ENCODE results near the gene FAM20C.

Gene FAM20C

DNA sequence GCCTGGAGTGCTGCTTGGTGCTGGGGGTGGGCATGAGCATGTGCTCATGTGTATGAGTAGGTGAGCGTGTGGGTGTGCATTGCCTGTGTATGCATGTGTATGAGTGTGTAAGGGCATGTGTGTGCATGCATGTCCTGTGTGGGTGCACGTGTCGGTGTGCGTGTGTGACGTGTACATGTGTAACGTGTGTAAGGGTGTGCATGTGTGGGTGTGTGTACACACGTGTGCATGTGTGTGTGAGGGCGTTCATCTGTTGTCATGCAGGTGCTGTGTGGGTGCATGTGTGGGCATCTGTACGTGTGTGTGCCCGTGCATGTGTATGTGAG is 30.3 kb downstream of the FAM20C start:
- intact Hi-C loops (cut with DNase I; ENCODE audit: low total_unique reads), result no loop called here
- no peaks in the 10 kb centered on the region for H3K27me3 ChIP-seq
- DNase-seq, result no peak
- no peak overlapping the region for H3K27ac ChIP-seq
- no peaks in the 10 kb centered on the region for H3K9me3 ChIP-seq
- TF ChIP-seq, protein P1, sequence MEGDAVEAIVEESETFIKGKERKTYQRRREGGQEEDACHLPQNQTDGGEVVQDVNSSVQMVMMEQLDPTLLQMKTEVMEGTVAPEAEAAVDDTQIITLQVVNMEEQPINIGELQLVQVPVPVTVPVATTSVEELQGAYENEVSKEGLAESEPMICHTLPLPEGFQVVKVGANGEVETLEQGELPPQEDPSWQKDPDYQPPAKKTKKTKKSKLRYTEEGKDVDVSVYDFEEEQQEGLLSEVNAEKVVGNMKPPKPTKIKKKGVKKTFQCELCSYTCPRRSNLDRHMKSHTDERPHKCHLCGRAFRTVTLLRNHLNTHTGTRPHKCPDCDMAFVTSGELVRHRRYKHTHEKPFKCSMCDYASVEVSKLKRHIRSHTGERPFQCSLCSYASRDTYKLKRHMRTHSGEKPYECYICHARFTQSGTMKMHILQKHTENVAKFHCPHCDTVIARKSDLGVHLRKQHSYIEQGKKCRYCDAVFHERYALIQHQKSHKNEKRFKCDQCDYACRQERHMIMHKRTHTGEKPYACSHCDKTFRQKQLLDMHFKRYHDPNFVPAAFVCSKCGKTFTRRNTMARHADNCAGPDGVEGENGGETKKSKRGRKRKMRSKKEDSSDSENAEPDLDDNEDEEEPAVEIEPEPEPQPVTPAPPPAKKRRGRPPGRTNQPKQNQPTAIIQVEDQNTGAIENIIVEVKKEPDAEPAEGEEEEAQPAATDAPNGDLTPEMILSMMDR (IDR thresholded peaks at IDR 0.05), result no peak
- H3K4me1 ChIP-seq, result peaks cover 0 to 14% (median 9%) of the 10 kb centered on the region in 4 donors
- peaks cover 0 to 39% (median 19%) of the 10 kb centered on the region in 3 donors for H3K36me3 ChIP-seq
- no peak overlapping the region for H3K4me3 ChIP-seq

DNA sequence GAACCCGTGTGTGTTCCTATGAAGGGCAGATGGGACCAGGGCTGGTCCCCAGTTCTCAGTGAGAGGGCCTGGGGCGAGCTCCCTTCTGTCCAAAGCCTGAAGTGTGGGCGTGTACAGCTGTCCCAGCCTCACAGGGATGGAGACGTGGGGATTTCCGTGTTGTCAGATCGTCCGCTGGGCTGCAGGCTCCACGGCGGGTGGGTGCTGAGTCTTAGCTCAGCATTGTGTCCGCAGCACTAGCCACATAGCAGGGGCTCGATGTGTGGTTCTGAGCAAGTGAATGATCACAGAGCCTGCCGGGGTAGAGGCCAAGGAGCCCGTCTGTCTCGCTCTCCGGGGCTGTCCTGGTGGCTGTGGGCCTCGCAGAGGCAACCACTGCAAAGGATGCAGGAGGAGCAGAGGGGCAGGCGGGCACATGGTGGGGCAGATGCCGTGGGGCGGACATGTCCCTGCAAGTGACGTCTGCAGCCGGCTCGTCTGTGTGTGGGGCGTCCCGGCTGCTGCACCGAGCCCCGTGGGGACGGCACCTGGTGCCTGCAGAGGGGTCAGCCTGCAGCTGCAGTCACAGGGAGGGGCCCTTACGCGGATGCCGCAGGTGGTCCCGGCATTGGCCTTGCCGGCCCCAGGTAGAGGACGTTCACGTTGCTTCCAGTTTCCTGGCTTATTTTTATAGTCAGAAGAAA is 30.9 kb downstream of the FAM20C start:
- intact Hi-C loops (cut with DNase I; ENCODE audit: low total_unique reads), result no loop called here
- H3K36me3 ChIP-seq, result peaks cover 0 to 33% (median 14%) of the 10 kb centered on the region in 3 donors
- no peaks in the 10 kb centered on the region for H3K27me3 ChIP-seq
- no peaks in the 10 kb centered on the region for H3K9me3 ChIP-seq
- TF ChIP-seq, protein P1 (IDR thresholded peaks at IDR 0.05), result no peak
- peaks cover 0 to 20% (median 14%) of the 10 kb centered on the region in 4 donors for H3K4me1 ChIP-seq
- no peak for DNase-seq
- no peak overlapping the region for H3K4me3 ChIP-seq
- H3K27ac ChIP-seq, result no peak overlapping the region

DNA sequence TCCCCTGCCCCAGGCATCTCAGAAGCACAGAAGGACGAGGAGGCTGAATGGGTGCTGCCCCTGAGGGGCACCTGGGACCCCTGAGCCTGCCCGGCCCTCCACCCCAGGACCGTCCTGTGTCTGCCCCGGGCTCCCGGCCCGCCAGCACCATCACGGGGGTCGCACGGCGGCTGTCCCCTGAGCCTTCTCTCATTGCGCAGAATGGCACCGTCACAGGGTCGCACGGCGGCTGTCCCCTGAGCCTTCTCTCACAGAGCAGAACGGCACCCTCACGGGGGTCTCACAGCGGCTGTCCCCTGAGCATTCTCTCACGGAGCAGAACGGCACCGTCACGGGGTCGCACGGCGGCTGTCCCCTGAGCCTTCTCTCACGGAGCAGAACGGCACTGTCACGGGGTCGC is 31.5 kb downstream of the FAM20C start:
- TF ChIP-seq, protein P1 (IDR thresholded peaks at IDR 0.05), result no peak
- no peaks in the 10 kb centered on the region for H3K27me3 ChIP-seq
- peaks cover 0 to 27% (median 8%) of the 10 kb centered on the region in 3 donors for H3K36me3 ChIP-seq
- intact Hi-C loops (cut with DNase I; ENCODE audit: low total_unique reads), result no loop called here
- H3K9me3 ChIP-seq, result no peaks in the 10 kb centered on the region
- no peak for DNase-seq
- no peak overlapping the region for H3K27ac ChIP-seq
- H3K4me1 ChIP-seq, result peaks cover 0 to 25% (median 20%) of the 10 kb centered on the region in 4 donors
- H3K4me3 ChIP-seq, result no peak overlapping the region

DNA sequence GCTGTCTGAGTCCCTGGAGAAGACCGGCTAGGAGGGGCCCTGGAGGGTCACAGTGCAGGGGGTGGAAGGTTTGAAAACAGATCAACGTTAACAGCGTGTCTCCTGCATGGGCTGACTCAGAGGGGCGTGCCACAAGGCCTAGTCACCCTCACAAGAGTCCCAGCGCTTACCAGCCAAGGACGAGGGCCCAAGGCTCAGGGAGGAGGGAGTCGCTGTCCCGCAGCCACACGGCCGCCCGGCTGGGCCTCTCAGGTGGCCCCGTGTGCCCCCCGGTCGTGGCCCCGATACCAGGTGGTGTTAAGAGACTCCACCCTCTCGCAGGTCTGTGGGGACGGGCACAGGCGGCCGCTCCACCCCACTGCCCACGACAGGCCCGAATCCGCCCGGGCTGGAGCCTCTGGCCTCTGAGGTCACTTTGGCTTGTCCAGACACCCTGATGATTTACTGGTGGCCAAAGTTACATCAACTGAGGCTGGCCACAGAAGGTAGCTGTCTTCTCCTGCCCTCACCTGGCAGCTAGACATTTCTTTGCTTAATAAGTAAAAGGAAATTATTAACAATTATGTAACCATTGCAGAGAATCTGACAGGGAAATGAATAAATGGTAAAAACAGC is 34.0 kb downstream of the FAM20C start:
- peak overlapping the region in 1 of 2 donors; percentile 88 for H3K27ac ChIP-seq

DNA sequence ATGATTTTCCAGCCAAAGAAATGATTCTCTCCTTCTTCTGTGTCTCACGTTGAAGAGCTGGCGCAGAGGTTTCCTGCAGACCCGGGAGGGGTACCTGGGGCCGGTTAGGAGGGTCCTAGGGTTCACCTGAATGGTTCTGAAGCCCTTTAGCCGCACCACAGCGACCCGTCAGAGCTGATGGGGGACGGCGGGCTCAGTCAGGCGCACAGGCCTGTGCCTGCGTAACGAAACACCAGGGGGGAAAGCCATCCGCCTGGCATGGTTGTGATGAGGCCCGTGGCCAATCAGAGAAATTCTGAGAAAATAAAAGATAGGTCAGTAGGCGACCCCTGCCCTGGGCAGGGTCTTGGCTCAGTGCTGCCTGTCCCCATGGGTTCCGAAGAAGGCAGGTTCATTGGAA is 35.6 kb downstream of the FAM20C start:
- DNase-seq, result no peak
- intact Hi-C loops (cut with DNase I; ENCODE audit: low total_unique reads), result no loop called here
- Histone ChIP-seq H3K4me1 (peaks cover 9 to 52% (median 50%) of the 10 kb centered on the region in 4 donors), H3K4me3 (no peak overlapping the region), H3K27me3 (no peaks in the 10 kb centered on the region), H3K27ac (peak overlapping the region; percentile 88 to 92), H3K9me3 (no peaks in the 10 kb centered on the region), H3K36me3 (peaks cover 0 to 15% (median 0%) of the 10 kb centered on the region in 3 donors)
- TF ChIP-seq, protein P1 (IDR thresholded peaks at IDR 0.05), result no peak

More for the DNA sequence above, 34.0 kb downstream of the FAM20C start:
- no peaks in the 10 kb centered on the region for H3K27me3 ChIP-seq
- no peak for DNase-seq
- H3K9me3 ChIP-seq, result no peaks in the 10 kb centered on the region
- no peak overlapping the region for H3K4me3 ChIP-seq
- H3K4me1 ChIP-seq, result peaks cover 3 to 37% (median 35%) of the 10 kb centered on the region in 4 donors
- intact Hi-C loops (cut with DNase I; ENCODE audit: low total_unique reads), result no loop called here
- TF ChIP-seq, protein P1 (IDR thresholded peaks at IDR 0.05), result no peak
- peaks cover 0 to 15% (median 0%) of the 10 kb centered on the region in 3 donors for H3K36me3 ChIP-seq

All from tibial artery (tissue), 4 donors.